Coronary artery (tissue), 2 donors: ENCODE data around the gene ACCSL.

Source experiments
- DNase-seq: peaks from one replicate; pipeline ENCODE4 v3.0.0-alpha.2; 2017; ENCODE audit warnings: low spot score
- H3K27ac ChIP-seq, 2 donors: fragments of 200-600 bp; sonication (generic); one replicate each; pipeline ENCODE4 v1.5.1; 2016 to 2019
- H3K4me3 ChIP-seq: fragments of 200-600 bp; sonication (generic); 2 replicates; pipeline ENCODE4 v1.5.1; 2016; ENCODE audit warnings: mild to moderate bottlenecking, moderate library complexity
- TF ChIP-seq, protein P1 (sequence below): fragments of 200-600 bp; sonication (generic); IDR thresholded peaks from one replicate; pipeline ENCODE4 v1.5.1; 2019; ENCODE audit warnings: antibody characterized with exemption

Gene ACCSL

GRCh38 chr11:44104481-44105294, 56.9 kb downstream of the ACCSL start:
- TF ChIP-seq, protein P1, sequence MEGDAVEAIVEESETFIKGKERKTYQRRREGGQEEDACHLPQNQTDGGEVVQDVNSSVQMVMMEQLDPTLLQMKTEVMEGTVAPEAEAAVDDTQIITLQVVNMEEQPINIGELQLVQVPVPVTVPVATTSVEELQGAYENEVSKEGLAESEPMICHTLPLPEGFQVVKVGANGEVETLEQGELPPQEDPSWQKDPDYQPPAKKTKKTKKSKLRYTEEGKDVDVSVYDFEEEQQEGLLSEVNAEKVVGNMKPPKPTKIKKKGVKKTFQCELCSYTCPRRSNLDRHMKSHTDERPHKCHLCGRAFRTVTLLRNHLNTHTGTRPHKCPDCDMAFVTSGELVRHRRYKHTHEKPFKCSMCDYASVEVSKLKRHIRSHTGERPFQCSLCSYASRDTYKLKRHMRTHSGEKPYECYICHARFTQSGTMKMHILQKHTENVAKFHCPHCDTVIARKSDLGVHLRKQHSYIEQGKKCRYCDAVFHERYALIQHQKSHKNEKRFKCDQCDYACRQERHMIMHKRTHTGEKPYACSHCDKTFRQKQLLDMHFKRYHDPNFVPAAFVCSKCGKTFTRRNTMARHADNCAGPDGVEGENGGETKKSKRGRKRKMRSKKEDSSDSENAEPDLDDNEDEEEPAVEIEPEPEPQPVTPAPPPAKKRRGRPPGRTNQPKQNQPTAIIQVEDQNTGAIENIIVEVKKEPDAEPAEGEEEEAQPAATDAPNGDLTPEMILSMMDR: no peak
- H3K4me3 ChIP-seq: no peak overlapping the region
- no peak for DNase-seq
- H3K27ac ChIP-seq: no peak overlapping the region

DNA sequence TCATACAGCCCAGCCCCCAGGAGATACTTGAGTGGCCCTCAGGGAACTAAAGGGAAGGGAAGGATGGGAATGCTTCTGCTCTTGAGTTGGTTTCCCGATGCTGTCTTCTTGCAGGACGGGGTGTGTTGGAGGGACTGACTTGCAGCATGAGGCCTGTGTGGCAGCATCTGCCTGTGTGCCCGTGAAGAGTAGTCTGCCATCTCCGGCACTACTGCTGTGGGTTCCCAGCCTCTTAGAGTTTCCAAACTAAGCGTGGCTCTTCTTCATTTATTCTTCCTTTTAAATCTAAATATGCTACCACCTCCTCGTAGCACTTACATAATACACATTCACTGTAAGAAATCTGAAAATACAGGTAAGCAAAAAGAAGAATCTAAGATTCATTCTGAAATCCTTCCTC, 60.5 kb downstream of the ACCSL start:
- DNase-seq: no peak
- no peak overlapping the region for H3K4me3 ChIP-seq
- TF ChIP-seq, protein P1: no peak
- no peak overlapping the region for H3K27ac ChIP-seq
